Fibroblast of peridontal ligament (primary cell): Measurements from ENCODE around the gene PEX5L.
"Not testable (repeated sequence)": the region's sequence is repeated elsewhere in the genome, so short reads cannot be mapped to it uniquely, and the experiment has no call there.

ENCODE experiments used
- DNase-seq: peaks from one replicate; pipeline ENCODE4 v3.0.0-alpha.2; 2010; ENCODE audit errors: extremely low read depth

Gene PEX5L

GRCh38 chr3:180036671-180037455 lies at the start of gene PEX5L:
Gene PEX5L, minus strand, starts transcription at chr3:180036937. Its CDS starts 338 bp downstream, at chr3:180036599.
- peak; percentile 17 for DNase-seq

GRCh38 chr3:180085122-180085710 lies 48.5 kb upstream of the PEX5L start:
- no peak for DNase-seq

- no peak for DNase-seq
Observed at GRCh38 chr3:180082699-180083098, 46.0 kb upstream of the PEX5L start.

GRCh38 chr3:180078592-180078991 lies 41.9 kb upstream of the PEX5L start:
- no peak for DNase-seq

GRCh38 chr3:180073561-180073960 lies 36.8 kb upstream of the PEX5L start:
- no peak for DNase-seq

GRCh38 chr3:180072786-180073185 lies 36.0 kb upstream of the PEX5L start:
- DNase-seq = no peak

GRCh38 chr3:180070925-180071324 lies 34.2 kb upstream of the PEX5L start:
- DNase-seq = no peak

- no peak for DNase-seq
Observed at GRCh38 chr3:180068023-180068422, 31.3 kb upstream of the PEX5L start.

GRCh38 chr3:180066598-180066997 lies 29.9 kb upstream of the PEX5L start:
- no peak for DNase-seq

GRCh38 chr3:180063783-180064182 lies 27.0 kb upstream of the PEX5L start:
- no peak for DNase-seq

- no peak for DNase-seq
Observed at GRCh38 chr3:180062771-180063170, 26.0 kb upstream of the PEX5L start.

- peak; percentile 38 for DNase-seq
Observed at GRCh38 chr3:180059356-180059755, 22.6 kb upstream of the PEX5L start.

GRCh38 chr3:180058238-180058637 lies 21.5 kb upstream of the PEX5L start:
- no peak for DNase-seq

GRCh38 chr3:180055656-180056055 lies 18.9 kb upstream of the PEX5L start:
- not testable (repeated sequence) for DNase-seq

GRCh38 chr3:180049391-180049790 lies 12.7 kb upstream of the PEX5L start:
- DNase-seq = no peak

GRCh38 chr3:180048840-180049239 lies 12.1 kb upstream of the PEX5L start:
- DNase-seq = peak; percentile 51

- no peak for DNase-seq
Observed at GRCh38 chr3:180048103-180048502, 11.4 kb upstream of the PEX5L start.

GRCh38 chr3:180040966-180041365 lies 4.2 kb upstream of the PEX5L start:
- no peak for DNase-seq

- DNase-seq = no peak
Observed at GRCh38 chr3:180036092-180036670, 556 bp downstream of the PEX5L start.

GRCh38 chr3:180026997-180027396 lies 9.7 kb downstream of the PEX5L start:
- no peak for DNase-seq

- no peak for DNase-seq
Observed at GRCh38 chr3:180018543-180018942, 18.2 kb downstream of the PEX5L start.

GRCh38 chr3:180017846-180018245 lies 18.9 kb downstream of the PEX5L start:
- no peak for DNase-seq

- no peak for DNase-seq
Observed at GRCh38 chr3:180011927-180012326, 24.8 kb downstream of the PEX5L start.
